Ishikawa (cell line): ENCODE data around the gene AACS.

ENCODE experiments used
- EGR1 ChIP-seq: IDR thresholded peaks from 2 replicates; pipeline ENCODE4 v1.6.1; 2012
- EP300 ChIP-seq: IDR thresholded peaks from 2 replicates; pipeline ENCODE4 v1.6.1; 2012; ENCODE audit warnings: borderline replicate concordance
- FOXM1 ChIP-seq: IDR thresholded peaks from 2 replicates; pipeline ENCODE4 v1.6.1; 2012; ENCODE audit warnings: low read depth, borderline replicate concordance
- MAX ChIP-seq: IDR thresholded peaks from 2 replicates; pipeline ENCODE4 v1.6.1; 2012
- YY1 ChIP-seq: IDR thresholded peaks from 2 replicates; pipeline ENCODE4 v1.6.1; 2012; ENCODE audit warnings: low read depth

GRCh38 chr12:125050868-125051267, 14.4 kb upstream of the AACS start:
- no peak for TF ChIP-seq YY1
- no peak for TF ChIP-seq MAX
- TF ChIP-seq EGR1: no peak
- no peak for TF ChIP-seq EP300
- TF ChIP-seq FOXM1: no peak
